ENCODE measurements around the gene MISP. TPM values are rescaled to one million over a fixed set of nuclear protein-coding genes. Genes with fewer than 3 reads are reported as not detected.
A peak's percentile ranks its signal among the peaks of the same experiment; 100 is the strongest.

The MISP gene
- total and polyA plus RNA-seq, 7 donors = 0.36 to 456 (median 289) TPM; not detected in 3

- no peak for TF ChIP-seq EP300 (IDR thresholded peaks at IDR 0.05)
- no peak for TF ChIP-seq POLR2AphosphoS5 (IDR thresholded peaks at IDR 0.05)
- TF ChIP-seq POLR2A (IDR thresholded peaks at IDR 0.05) = no peak
- no peak for TF ChIP-seq CTCF (IDR thresholded peaks at IDR 0.05)
- no peak for DNase-seq
- 43 to 64% methylated on average over 30 of the region's 30 CpGs for WGBS, 2 donors
- peak overlapping the region in 1 of 4 donors; percentile 49 for H3K27ac ChIP-seq
- peaks cover 0 to 5% (median 0%) of the 10 kb centered on the region in 4 donors for H3K4me1 ChIP-seq
- no peaks in the 10 kb centered on the region for H3K36me3 ChIP-seq
- peaks cover 0 to 16% (median 0%) of the 10 kb centered on the region in 3 donors for H3K27me3 ChIP-seq
- no peak overlapping the region for H3K4me3 ChIP-seq
- H3K9me3 ChIP-seq = no peaks in the 10 kb centered on the region
- intact Hi-C loops (cut with DNase I) = no loop called here
These were observed 32.2 kb downstream of the MISP start for GRCh38 chr19:782878-783668.

- peaks cover 0 to 8% (median 0%) of the 10 kb centered on the region in 3 donors for H3K27me3 ChIP-seq
- H3K27ac ChIP-seq = no peak overlapping the region
- intact Hi-C loops (cut with DNase I) = no loop called here
- no peak overlapping the region for H3K4me3 ChIP-seq
- H3K36me3 ChIP-seq = no peaks in the 10 kb centered on the region
- DNase-seq = no peak
- H3K4me1 ChIP-seq = peaks cover 0 to 11% (median 3%) of the 10 kb centered on the region in 4 donors
- TF ChIP-seq EP300 (IDR thresholded peaks at IDR 0.05) (no peak), POLR2A (IDR thresholded peaks at IDR 0.05) (no peak), POLR2AphosphoS5 (IDR thresholded peaks at IDR 0.05) (no peak), CTCF (IDR thresholded peaks at IDR 0.05) (no peak)
- H3K9me3 ChIP-seq = no peaks in the 10 kb centered on the region
- WGBS, 2 donors = 77 to 89% methylated on average over 13 of the region's 13 CpGs
These were observed 33.6 kb downstream of the MISP start for GRCh38 chr19:784541-784940.

GRCh38 chr19:787536-787935, 36.6 kb downstream of the MISP start:
- no peak overlapping the region for H3K27ac ChIP-seq
- peaks cover 0 to 11% (median 1%) of the 10 kb centered on the region in 4 donors for H3K4me1 ChIP-seq

GRCh38 chr19:788686-788982, 37.7 kb downstream of the MISP start:
- Histone ChIP-seq H3K36me3 (no peaks in the 10 kb centered on the region), H3K27me3 (no peaks in the 10 kb centered on the region), H3K4me1 (peaks cover 0 to 11% (median 0%) of the 10 kb centered on the region in 4 donors), H3K9me3 (no peaks in the 10 kb centered on the region), H3K4me3 (no peak overlapping the region), H3K27ac (peak overlapping the region; percentile 35 to 55 (median 42))
- intact Hi-C loops (cut with DNase I) = no loop called here
- no peak for DNase-seq
- TF ChIP-seq CTCF (IDR thresholded peaks at IDR 0.05) (no peak), EP300 (IDR thresholded peaks at IDR 0.05) (no peak), POLR2A (IDR thresholded peaks at IDR 0.05) (no peak), POLR2AphosphoS5 (IDR thresholded peaks at IDR 0.05) (no peak)
- 74 to 78% methylated on average over 11 of the region's 11 CpGs for WGBS, 2 donors

More at GRCh38 chr19:787536-787935, 36.6 kb downstream of the MISP start:
- WGBS, 2 donors = 90 to 91% methylated on average over 16 of the region's 16 CpGs
- no peak for TF ChIP-seq POLR2AphosphoS5 (IDR thresholded peaks at IDR 0.05)
- TF ChIP-seq POLR2A (IDR thresholded peaks at IDR 0.05) = no peak
- no peak for TF ChIP-seq CTCF (IDR thresholded peaks at IDR 0.05)
- TF ChIP-seq EP300 (IDR thresholded peaks at IDR 0.05) = no peak
- H3K4me3 ChIP-seq = no peak overlapping the region
- no peak for DNase-seq
- intact Hi-C loops (cut with DNase I) = no loop called here
- H3K27me3 ChIP-seq = no peaks in the 10 kb centered on the region
- H3K36me3 ChIP-seq = no peaks in the 10 kb centered on the region
- H3K9me3 ChIP-seq = no peaks in the 10 kb centered on the region
